B cell (primary cell): ENCODE measurements around the gene SMIM20. TPM values are rescaled to one million over a fixed set of nuclear protein-coding genes. Genes with fewer than 3 reads are reported as not detected.

Source experiments
- ATAC-seq: fragments of 200-7000 bp; cut with Tn5 transposase; one replicate; pipeline ENCODE4 v1.10.0; 2021; ENCODE audit warnings: low read depth, mild to moderate bottlenecking, moderate number of reproducible peaks, moderate library complexity
- CTCF ChIA-PET: fragments of 350-600 bp; sonication (Branson Sonifier 250); formaldehyde crosslinking; loops from one replicate; lab custom pipeline; 2021; ENCODE audit warnings: antibody characterized with exemption, inconsistent platforms; lab: Charles Lee
- POLR2A ChIA-PET: fragments of 350-600 bp; sonication (Branson Sonifier 250); formaldehyde crosslinking; loops from one replicate; lab custom pipeline; 2021; ENCODE audit warnings: antibody characterized with exemption; lab: Charles Lee
- DNase-seq: peaks from one replicate; pipeline ENCODE4 v3.0.0; 2013
- H2AFZ ChIP-seq: 2 replicates; pipeline ENCODE4 v1.6.1; 2012; ENCODE audit warnings: mild to moderate bottlenecking, low read depth, low read length; ENCODE audit not compliant: insufficient read depth, poor library complexity, severe bottlenecking
- H3K27ac ChIP-seq, 2 donors: 1 replicate in 1 of 2; 2 replicates in 1 of 2; pipeline ENCODE4 v1.5.1; 2012 to 2013; ENCODE audit warnings: low read length in 2 of 2, mild to moderate bottlenecking in 2 of 2, moderate library complexity in 1 of 2
- H3K27me3 ChIP-seq, 4 experiments: fragments of 200-600 bp in 1 of 4; sonication (generic) in 1 of 4; replicated peaks in 1 of 4; 1 replicate in 2 of 4; 2 replicates in 2 of 4; pipeline versions ENCODE4 v1.6.1 to v1.7.0; 2013 to 2016; ENCODE audit warnings: low read length in 3 of 4, mild to moderate bottlenecking in 2 of 4, mixed read lengths in 1 of 4, moderate library complexity in 1 of 4; ENCODE audit not compliant: insufficient read depth in 4 of 4, control insufficient read depth in 3 of 4; ENCODE audit errors: control extremely low read depth in 1 of 4
- H3K36me3 ChIP-seq, 2 experiments: replicated peaks in 1 of 2; 1 replicate in 1 of 2; 2 replicates in 1 of 2; pipeline versions ENCODE4 v1.6.1 to v1.7.1; 2013; ENCODE audit warnings: low read length in 1 of 2; ENCODE audit not compliant: insufficient read depth in 2 of 2, control insufficient read depth in 1 of 2; ENCODE audit errors: control extremely low read depth in 1 of 2, extremely low read depth in 1 of 2
- H3K4me1 ChIP-seq, 2 donors: fragments of 200-600 bp in 1 of 2; sonication (generic) in 1 of 2; 1 replicate in 1 of 2; 2 replicates in 1 of 2; pipeline versions ENCODE4 v1.5.1 to v1.6.1; 2013 to 2017; ENCODE audit warnings: low read length in 2 of 2; ENCODE audit not compliant: control insufficient read depth in 2 of 2, insufficient read depth in 2 of 2
- H3K4me2 ChIP-seq: replicated peaks from 2 replicates; pipeline ENCODE3; 2012; ENCODE audit warnings: mild to moderate bottlenecking, low read depth, low read length; ENCODE audit not compliant: poor library complexity, severe bottlenecking
- H3K4me3 ChIP-seq, 5 experiments: fragments of 200-600 bp in 1 of 5; sonication (generic) in 1 of 5; 1 replicate in 3 of 5; 2 replicates in 2 of 5; pipeline versions ENCODE4 v1.5.1 to v1.7.0; 2011 to 2016; ENCODE audit warnings: low read length in 4 of 5, mild to moderate bottlenecking in 4 of 5, low read depth in 2 of 5, control low read depth in 1 of 5, moderate library complexity in 1 of 5; ENCODE audit not compliant: insufficient read depth in 1 of 5; ENCODE audit errors: control extremely low read depth in 1 of 5, extremely low read depth in 1 of 5
- H3K79me2 ChIP-seq: fragments of 200-600 bp; sonication (generic); one replicate; pipeline ENCODE4 v1.6.0; 2016; ENCODE audit warnings: low read length; ENCODE audit not compliant: control insufficient read depth, insufficient read depth
- H3K9ac ChIP-seq: fragments of 200-600 bp; sonication (generic); 2 replicates; pipeline ENCODE4 v1.6.1; 2017; ENCODE audit warnings: mild to moderate bottlenecking, low read length, moderate library complexity
- H3K9me3 ChIP-seq, 3 donors: one replicate each; pipeline versions ENCODE4 v1.6.1 to v1.7.1; 2013; ENCODE audit warnings: low read length in 2 of 3; ENCODE audit not compliant: control insufficient read depth in 2 of 3, insufficient read depth in 1 of 3; ENCODE audit errors: control extremely low read depth in 1 of 3
- H4K20me1 ChIP-seq: 2 replicates; pipeline ENCODE4 v1.6.0; 2012; ENCODE audit warnings: mild to moderate bottlenecking, low read length; ENCODE audit not compliant: insufficient read depth, control insufficient read depth, poor library complexity, severe bottlenecking
- H3K27ac Mint-ChIP-seq: one replicate; pipeline ENCODE4 v1.8.0; 2021; ENCODE audit warnings: mixed read lengths
- H3K27me3 Mint-ChIP-seq: one replicate; pipeline ENCODE4 v1.8.0; 2021; ENCODE audit warnings: mixed read lengths
- H3K4me1 Mint-ChIP-seq: one replicate; pipeline ENCODE4 v1.8.0; 2021; ENCODE audit warnings: mixed read lengths
- H3K4me3 Mint-ChIP-seq: one replicate; pipeline ENCODE4 v1.8.0; 2021; ENCODE audit warnings: mixed read lengths
- H3K9me3 Mint-ChIP-seq: one replicate; pipeline ENCODE4 v1.8.0; 2022; ENCODE audit warnings: mixed read lengths; ENCODE audit not compliant: insufficient read depth
- EZH2 ChIP-seq: IDR thresholded peaks from 2 replicates; pipeline ENCODE4 v1.6.1; 2012; ENCODE audit warnings: borderline replicate concordance, low read depth, mild to moderate bottlenecking, moderate library complexity, low read length; ENCODE audit not compliant: insufficient read depth, poor library complexity, severe bottlenecking
- WGBS: methylation state at CpG from one replicate; pipeline ENCODE4 v1.1.5; 2013; ENCODE audit warnings: missing lambda C conversion rate; ENCODE audit not compliant: insufficient coverage; 5-methylcytosine and 5-hydroxymethylcytosine counted together
- intact Hi-C: fragments of 100-400 bp; cut with micrococcal nuclease; formaldehyde crosslinking; loops from one replicate; pipeline ENCODE4 v1.10.0; 2022
- polyA plus RNA-seq: library from polyadenylated mRNA; depleted of rRNA; stranded (reverse); fragments of >200 nt; gene quantifications from 2 replicates; pipeline ENCODE4 v1.2.3, GENCODE V29; 2012
- total RNA-seq, 2 donors: library from RNA; stranded (reverse); fragments of 120-200 nt in 1 of 2; gene quantifications; 1 replicate in 1 of 2; 2 replicates in 1 of 2; pipeline versions ENCODE4 v1.2.3 to v1.2.4, GENCODE V29; 2013 to 2022
- TF ChIP-seq, protein P1 (sequence below): fragments of 200-600 bp; IDR thresholded peaks from one replicate; pipeline ENCODE4 v1.8.0; 2022; ENCODE audit warnings: antibody characterized with exemption, mild to moderate bottlenecking

SMIM20 gene
- total and polyA plus RNA-seq, 2 donors (not counting 1 experiment from before 2014, with no cell fraction given), result 12.6 to 20.2 TPM

DNA sequence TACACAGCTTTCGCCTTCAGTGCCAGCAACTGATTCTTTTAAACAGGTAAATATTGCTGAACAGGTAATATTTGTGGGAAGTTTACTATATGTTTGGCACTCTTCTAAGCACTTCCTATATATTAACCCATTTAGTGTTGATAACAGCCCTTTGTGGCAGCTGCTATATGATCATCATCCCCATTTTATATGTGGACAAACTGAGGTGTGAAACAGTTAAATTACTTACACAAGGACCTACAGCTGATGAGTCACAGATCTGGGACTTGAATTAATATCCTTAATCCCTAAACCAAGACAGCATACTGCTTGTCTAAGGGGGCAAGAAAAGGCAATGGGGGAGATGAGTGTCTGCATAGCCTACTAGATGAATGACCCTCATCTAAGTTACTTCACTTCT is 2.9 kb downstream of the SMIM20 start:
- Histone ChIP-seq H3K4me3 (no peak overlapping the region), H3K27me3 (no peaks in the 10 kb centered on the region), H3K27ac (no peak overlapping the region), H3K9ac (no peak overlapping the region), H4K20me1 (peaks cover 12% of the 10 kb centered on the region), H3K9me3 (no peaks in the 10 kb centered on the region), H3K4me1 (peaks cover 24 to 31% of the 10 kb centered on the region in 2 donors), H3K36me3 (peaks cover 0 to 3% of the 10 kb centered on the region in 2 experiments), H3K79me2 (peaks cover 62% of the 10 kb centered on the region), H2AFZ (no peak overlapping the region), H3K4me2 (no peak overlapping the region)
- DNase-seq (no peak), ATAC-seq (no peak)
- H3K4me1 Mint-ChIP-seq, result peaks cover 28% of the 10 kb centered on the region
- H3K9me3 Mint-ChIP-seq, result no peaks in the 10 kb centered on the region
- intact Hi-C loops, result loop anchor here (10.0 kb wide), 3 partner anchors 158 to 752 kb away; partner anchors contain the start of genes SEPSECS and ZCCHC4
- TF ChIP-seq EZH2, result no peak
- TF ChIP-seq, protein P1, sequence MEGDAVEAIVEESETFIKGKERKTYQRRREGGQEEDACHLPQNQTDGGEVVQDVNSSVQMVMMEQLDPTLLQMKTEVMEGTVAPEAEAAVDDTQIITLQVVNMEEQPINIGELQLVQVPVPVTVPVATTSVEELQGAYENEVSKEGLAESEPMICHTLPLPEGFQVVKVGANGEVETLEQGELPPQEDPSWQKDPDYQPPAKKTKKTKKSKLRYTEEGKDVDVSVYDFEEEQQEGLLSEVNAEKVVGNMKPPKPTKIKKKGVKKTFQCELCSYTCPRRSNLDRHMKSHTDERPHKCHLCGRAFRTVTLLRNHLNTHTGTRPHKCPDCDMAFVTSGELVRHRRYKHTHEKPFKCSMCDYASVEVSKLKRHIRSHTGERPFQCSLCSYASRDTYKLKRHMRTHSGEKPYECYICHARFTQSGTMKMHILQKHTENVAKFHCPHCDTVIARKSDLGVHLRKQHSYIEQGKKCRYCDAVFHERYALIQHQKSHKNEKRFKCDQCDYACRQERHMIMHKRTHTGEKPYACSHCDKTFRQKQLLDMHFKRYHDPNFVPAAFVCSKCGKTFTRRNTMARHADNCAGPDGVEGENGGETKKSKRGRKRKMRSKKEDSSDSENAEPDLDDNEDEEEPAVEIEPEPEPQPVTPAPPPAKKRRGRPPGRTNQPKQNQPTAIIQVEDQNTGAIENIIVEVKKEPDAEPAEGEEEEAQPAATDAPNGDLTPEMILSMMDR, result no peak
- H3K27me3 Mint-ChIP-seq, result no peaks in the 10 kb centered on the region
- no peak overlapping the region for H3K4me3 Mint-ChIP-seq
- POLR2A ChIA-PET, result no interaction called here
- H3K27ac Mint-ChIP-seq, result no peak overlapping the region
- CTCF ChIA-PET, result interaction anchor here (1.7 to 2.7 kb wide), 2 partner anchors 9 to 75 kb away, joined by 5 to 14 read pairs; no protein-coding TSS in a partner anchor
- no CpG with 5 or more reads among the region's 1 CpG for WGBS

DNA sequence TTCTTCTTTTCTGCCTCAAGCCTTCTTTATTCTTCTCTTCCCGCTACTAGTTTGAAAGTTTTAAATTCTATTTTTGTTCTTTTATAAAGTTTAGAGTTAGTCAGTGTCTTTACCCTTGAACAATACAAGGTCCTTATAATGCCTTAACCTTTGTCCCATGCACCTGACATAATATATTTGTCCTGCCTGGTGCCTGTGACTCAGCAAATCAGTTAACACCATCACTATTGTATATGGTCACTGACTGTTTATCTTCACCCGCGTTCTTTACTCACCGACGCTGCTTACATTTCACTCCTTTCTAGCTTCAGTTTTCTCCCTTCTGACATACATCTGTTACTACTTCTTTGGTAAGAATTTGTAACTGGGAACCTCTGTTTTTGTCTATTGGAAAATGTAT is 5.7 kb downstream of the SMIM20 start:
- Histone ChIP-seq H4K20me1 (peaks cover 12% of the 10 kb centered on the region), H3K9ac (no peak overlapping the region), H3K27me3 (no peaks in the 10 kb centered on the region), H3K4me3 (no peak overlapping the region), H3K79me2 (peaks cover 80% of the 10 kb centered on the region), H3K4me2 (no peak overlapping the region), H2AFZ (no peak overlapping the region), H3K27ac (no peak overlapping the region), H3K4me1 (peaks cover 6 to 7% of the 10 kb centered on the region in 2 donors), H3K36me3 (peaks cover 0 to 7% of the 10 kb centered on the region in 2 experiments), H3K9me3 (no peaks in the 10 kb centered on the region)
- ChIA-PET CTCF (interaction anchor here (2.7 kb wide), 1 partner anchor 78 kb away, joined by 14 read pairs; no protein-coding TSS in a partner anchor), POLR2A (interaction anchor here (0.7 kb wide), 1 partner anchor 54 kb away, joined by 4 read pairs; no protein-coding TSS in a partner anchor)
- intact Hi-C loops, result loop anchor here (10.0 kb wide), 3 partner anchors 155 to 755 kb away; partner anchors contain the start of genes SEPSECS and ZCCHC4
- Mint-ChIP-seq H3K27me3 (no peaks in the 10 kb centered on the region), H3K27ac (no peak overlapping the region), H3K9me3 (no peaks in the 10 kb centered on the region), H3K4me3 (no peak overlapping the region), H3K4me1 (peaks cover 10% of the 10 kb centered on the region)
- no peak for DNase-seq
- ATAC-seq, result no peak
- WGBS, result no CpG with 5 or more reads among the region's 5 CpGs
- TF ChIP-seq, protein P1, result no peak
- no peak for TF ChIP-seq EZH2
